ENCODE data around the gene HS3ST3A1. TPM values are rescaled to one million over a fixed set of nuclear protein-coding genes. Genes with fewer than 3 reads are reported as not detected.

HS3ST3A1 gene
- total and polyA plus RNA-seq, 2 of the 8 experiments (the other 6 are each of a cell fraction or from before 2014, with no cell fraction given) = 5.4 to 5.7 TPM

DNA sequence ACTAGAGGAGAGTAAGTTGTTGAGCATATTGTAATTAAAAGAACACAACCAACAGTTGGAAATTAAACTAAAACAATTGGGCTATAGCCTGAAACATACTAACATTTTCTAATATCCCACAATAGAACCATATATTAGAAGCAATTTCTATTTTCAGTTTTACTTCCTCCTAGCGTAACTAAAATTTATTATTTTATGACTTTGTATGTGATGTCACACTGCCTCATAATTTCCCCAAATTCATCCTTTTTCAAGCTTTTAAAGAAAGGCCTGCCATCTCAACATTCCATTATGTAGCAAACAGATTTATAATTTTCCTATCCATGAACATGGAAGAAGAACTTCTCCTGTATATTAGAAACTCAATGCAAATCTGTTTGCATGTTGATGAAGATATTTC is 110.2 kb downstream of the HS3ST3A1 start:
- Histone ChIP-seq H3K9me3 (ENCODE audit: insufficient read depth in 2 of 2, low read depth in 1 of 2, low read length in 1 of 2) (no peaks in the 10 kb centered on the region), H3K56ac (replicated peaks; ENCODE audit: insufficient read length, low read depth, low read length) (no peak overlapping the region), H2BK15ac (ENCODE audit: low read length) (no peak overlapping the region), H3K36me3 (ENCODE audit: control insufficient read depth in 2 of 4, insufficient read depth in 4 of 4, low read length in 3 of 4) (no peaks in the 10 kb centered on the region), H2AK5ac (ENCODE audit: low read depth, low read length) (no peak overlapping the region), H4K8ac (ENCODE audit: extremely low read depth, insufficient read depth, low read length) (no peak overlapping the region), H3K4me3 (ENCODE audit: extremely low read depth in 1 of 4, insufficient read depth in 2 of 4, low read depth in 3 of 4, low read length in 4 of 4) (no peak overlapping the region), H3K9ac (replicated peaks in 1 of 4; ENCODE audit: extremely low read depth in 1 of 4, low read depth in 3 of 4, low read length in 3 of 4) (no peak overlapping the region), H3K27ac (ENCODE audit: low read depth, low read length) (no peak overlapping the region), H3K14ac (ENCODE audit: insufficient read length) (no peak overlapping the region), H4K5ac (ENCODE audit: insufficient read length, low read depth, low read length) (no peak overlapping the region), H3K4me2 (ENCODE audit: insufficient read depth in 1 of 2, low read depth in 2 of 2, low read length in 2 of 2) (no peak overlapping the region), H3K23ac (ENCODE audit: insufficient read length) (no peak overlapping the region), H2BK12ac (ENCODE audit: low read depth, low read length) (no peak overlapping the region), H2BK5ac (ENCODE audit: low read depth, low read length) (no peak overlapping the region), H3K18ac (ENCODE audit: extremely low read depth, low read length) (no peak overlapping the region), H3K4me1 (replicated peaks in 1 of 4; ENCODE audit: control insufficient read depth in 3 of 4, insufficient read depth in 4 of 4, low read length in 3 of 4) (no peaks in the 10 kb centered on the region), H3K79me2 (ENCODE audit: control insufficient read depth in 1 of 2, insufficient read depth in 2 of 2, low read length in 2 of 2) (no peaks in the 10 kb centered on the region), H4K91ac (replicated peaks; ENCODE audit: insufficient read length, low read length) (no peak overlapping the region), H3K27me3 (replicated peaks in 1 of 4; ENCODE audit: control insufficient read depth in 3 of 4, extremely low read depth in 1 of 4, insufficient read depth in 3 of 4, low read length in 3 of 4) (no peaks in the 10 kb centered on the region), H2BK20ac (ENCODE audit: low read length) (no peak overlapping the region), H3K4ac (replicated peaks; ENCODE audit: insufficient read length, low read depth, low read length) (no peak overlapping the region), H3K79me1 (ENCODE audit: low read depth, low read length) (no peaks in the 10 kb centered on the region), H3K23me2 (ENCODE audit: low read depth, low read length) (no peaks in the 10 kb centered on the region; the same call in 1 of the 2 replicates), H4K20me1 (replicated peaks in 1 of 2; ENCODE audit: control insufficient read depth in 1 of 2, insufficient read depth in 2 of 2, low read length in 2 of 2) (no peaks in the 10 kb centered on the region), H2AFZ (ENCODE audit: low read length) (no peak overlapping the region), H2BK120ac (replicated peaks; ENCODE audit: low read depth, low read length) (no peak overlapping the region)
- POLR2A ChIA-PET (ENCODE audit: partially characterized antibody) = no interaction called here
- DNase-seq (ENCODE audit: low read depth in 1 of 2, low spot score in 2 of 2) (no peak), FAIRE-seq (no peak)
- CTCF ChIA-PET (ENCODE audit: partially characterized antibody) = interaction anchor here (1.2 kb wide), 1 partner anchor 12 kb away, joined by 3 read pairs; no protein-coding TSS in a partner anchor
- TF ChIP-seq GABPA (IDR thresholded peaks at IDR 0.05; ENCODE audit: borderline replicate concordance, insufficient read depth, low read length) (no peak), RAD21 (IDR thresholded peaks at IDR 0.05 in 1 of 2, conservative IDR thresholded peaks at IDR 0.05 in 1 of 2; ENCODE audit: low read depth in 2 of 2, low read length in 2 of 2) (no peak), TEAD4 (IDR thresholded peaks at IDR 0.05; ENCODE audit: low read depth, low read length) (no peak), CEBPB (IDR thresholded peaks at IDR 0.05; ENCODE audit: low read depth, low read length) (no peak), BRCA1 (IDR thresholded peaks at IDR 0.05; ENCODE audit: low read depth, low read length) (no peak), CBX5 (IDR thresholded peaks at IDR 0.05; ENCODE audit: low read depth, low read length) (no peak), BCL11A (IDR thresholded peaks at IDR 0.05; ENCODE audit: low read depth in 2 of 2, low read length in 2 of 2) (no peak), TCF12 (IDR thresholded peaks at IDR 0.05; ENCODE audit: low read depth, low read length) (no peak)
- WGBS, 2 experiments (ENCODE audit: extremely low coverage in 1 of 2, insufficient coverage in 1 of 2, insufficient read length in 1 of 2, insufficient replicate concordance in 2 of 2, low coverage in 1 of 2, low lambda C conversion rate in 2 of 2, missing lambda C conversion rate in 1 of 2) = 90% methylated on average over 1 of the region's 1 CpG; no CpG with 5 or more reads in 1 of the 2 experiments
